Measurements from ENCODE around the gene SPINK13.

DNA sequence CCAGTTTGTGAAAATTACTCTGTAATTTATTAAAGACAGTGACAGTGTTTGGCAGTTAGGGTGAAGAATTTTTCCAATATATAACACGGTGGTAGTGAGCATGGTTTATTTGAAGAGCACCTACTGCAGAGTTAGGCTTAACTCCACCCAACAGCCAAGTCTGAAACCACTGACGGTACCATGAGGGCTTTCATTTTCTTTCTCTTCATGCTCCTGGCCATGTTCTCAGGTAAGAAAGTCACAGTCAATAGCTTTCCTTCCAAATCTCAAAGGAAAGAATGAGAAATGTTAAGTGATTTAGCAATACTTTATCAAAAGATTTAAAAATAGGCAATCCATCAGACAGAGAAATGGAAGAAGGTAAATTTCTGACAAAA, 30.2 kb upstream of the SPINK13 start, which contains the start of gene MARCOL:
- TF ChIP-seq, protein P1, sequence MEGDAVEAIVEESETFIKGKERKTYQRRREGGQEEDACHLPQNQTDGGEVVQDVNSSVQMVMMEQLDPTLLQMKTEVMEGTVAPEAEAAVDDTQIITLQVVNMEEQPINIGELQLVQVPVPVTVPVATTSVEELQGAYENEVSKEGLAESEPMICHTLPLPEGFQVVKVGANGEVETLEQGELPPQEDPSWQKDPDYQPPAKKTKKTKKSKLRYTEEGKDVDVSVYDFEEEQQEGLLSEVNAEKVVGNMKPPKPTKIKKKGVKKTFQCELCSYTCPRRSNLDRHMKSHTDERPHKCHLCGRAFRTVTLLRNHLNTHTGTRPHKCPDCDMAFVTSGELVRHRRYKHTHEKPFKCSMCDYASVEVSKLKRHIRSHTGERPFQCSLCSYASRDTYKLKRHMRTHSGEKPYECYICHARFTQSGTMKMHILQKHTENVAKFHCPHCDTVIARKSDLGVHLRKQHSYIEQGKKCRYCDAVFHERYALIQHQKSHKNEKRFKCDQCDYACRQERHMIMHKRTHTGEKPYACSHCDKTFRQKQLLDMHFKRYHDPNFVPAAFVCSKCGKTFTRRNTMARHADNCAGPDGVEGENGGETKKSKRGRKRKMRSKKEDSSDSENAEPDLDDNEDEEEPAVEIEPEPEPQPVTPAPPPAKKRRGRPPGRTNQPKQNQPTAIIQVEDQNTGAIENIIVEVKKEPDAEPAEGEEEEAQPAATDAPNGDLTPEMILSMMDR (IDR thresholded peaks at IDR 0.05), result no peak
- no peak for TF ChIP-seq EZH2 (IDR thresholded peaks at IDR 0.05; ENCODE audit: borderline replicate concordance, insufficient read depth, low read depth, low read length, poor library complexity, severe bottlenecking)

Measured in B cell (primary cell).